T-cell (primary cell): ENCODE measurements around the gene TAPBP. TPM values are rescaled to one million over a fixed set of nuclear protein-coding genes. Genes with fewer than 3 reads are reported as not detected.
"Not testable (repeated sequence)": the region's sequence is repeated elsewhere in the genome, so short reads cannot be mapped to it uniquely, and the experiment has no call there.

Source experiments
- ATAC-seq, 4 experiments: fragments of 200-7000 bp in 3 of 4; fragments of 150-1000 bp in 1 of 4; cut with Tn5 transposase; replicated peaks in 1 of 4; 1 replicate in 3 of 4; 2 replicates in 1 of 4; pipeline ENCODE4 v1.10.0; 2021; ENCODE audit warnings: moderate library complexity in 3 of 4, mild to moderate bottlenecking in 2 of 4, moderate number of reproducible peaks in 1 of 4
- CTCF ChIA-PET, 2 donors: fragments of 300-600 bp; sonication (Branson Sonifier 250); formaldehyde crosslinking; loops; one replicate each; lab custom pipeline; 2022; ENCODE audit warnings: antibody characterized with exemption in 2 of 2; lab: Charles Lee
- POLR2A ChIA-PET, 2 donors: fragments of 300-600 bp; sonication (Branson Sonifier 250); formaldehyde crosslinking; loops; one replicate each; lab custom pipeline; 2022; ENCODE audit warnings: antibody characterized with exemption in 2 of 2; lab: Charles Lee
- DNase-seq, 35 experiments: peaks; one replicate each; pipeline versions ENCODE4 v3.0.0 to v3.0.0-alpha.2; 2013 to 2023
- H3K27ac ChIP-seq: one replicate; pipeline ENCODE4 v1.5.1; 2013; ENCODE audit warnings: low read length
- H3K27me3 ChIP-seq, 2 experiments: replicated peaks in 1 of 2; 1 replicate in 1 of 2; 2 replicates in 1 of 2; pipeline versions ENCODE4 v1.6.1 to v1.7.0; 2013; ENCODE audit warnings: low read length in 1 of 2, mixed read lengths in 1 of 2; ENCODE audit not compliant: control insufficient read depth in 2 of 2, insufficient read depth in 2 of 2; ENCODE audit errors: extremely low read depth in 1 of 2
- H3K36me3 ChIP-seq, 2 donors: 1 replicate in 1 of 2; 2 replicates in 1 of 2; pipeline versions ENCODE4 v1.6.1 to v1.7.0; 2013; ENCODE audit warnings: low read length in 1 of 2; ENCODE audit not compliant: control insufficient read depth in 2 of 2, insufficient read depth in 1 of 2; ENCODE audit errors: extremely low read depth in 1 of 2
- H3K4me1 ChIP-seq, 2 experiments: 1 replicate in 1 of 2; 2 replicates in 1 of 2; pipeline versions ENCODE4 v1.6.1 to v1.7.0; 2013; ENCODE audit warnings: low read length in 2 of 2, mixed read lengths in 1 of 2; ENCODE audit not compliant: insufficient read depth in 2 of 2, control insufficient read depth in 1 of 2; ENCODE audit errors: extremely low read depth in 1 of 2
- H3K4me3 ChIP-seq, 2 donors: 1 replicate in 1 of 2; 2 replicates in 1 of 2; pipeline versions ENCODE4 v1.5.1 to v1.7.0; 2013; ENCODE audit warnings: mild to moderate bottlenecking in 2 of 2, low read length in 1 of 2, moderate library complexity in 1 of 2; ENCODE audit not compliant: control insufficient read depth in 1 of 2; ENCODE audit errors: extremely low read depth in 1 of 2
- H3K9me3 ChIP-seq: 2 replicates; pipeline ENCODE4 v1.7.0; 2013
- H3K27ac Mint-ChIP-seq, 2 donors: one replicate each; pipeline ENCODE4 v1.8.0; 2020 to 2021; ENCODE audit warnings: mild to moderate bottlenecking in 2 of 2, mixed read lengths in 2 of 2
- H3K27me3 Mint-ChIP-seq, 2 donors: one replicate each; pipeline ENCODE4 v1.8.0; 2021 to 2022; ENCODE audit warnings: mixed read lengths in 2 of 2
- H3K36me3 Mint-ChIP-seq: one replicate; pipeline ENCODE4 v1.8.0; 2021; ENCODE audit warnings: mixed read lengths
- H3K4me1 Mint-ChIP-seq, 3 donors: one replicate each; pipeline ENCODE4 v1.8.0; 2020 to 2022; ENCODE audit warnings: mixed read lengths in 3 of 3, mild to moderate bottlenecking in 1 of 3
- H3K4me3 Mint-ChIP-seq, 3 donors: one replicate each; pipeline ENCODE4 v1.8.0; 2020 to 2022; ENCODE audit warnings: mild to moderate bottlenecking in 3 of 3, mixed read lengths in 3 of 3, moderate library complexity in 3 of 3
- H3K9me3 Mint-ChIP-seq, 3 donors: one replicate each; pipeline ENCODE4 v1.8.0; 2020 to 2022; ENCODE audit warnings: mixed read lengths in 3 of 3
- WGBS: methylation state at CpG from one replicate; pipeline ENCODE4 v1.1.5; 2013; ENCODE audit warnings: missing lambda C conversion rate; ENCODE audit not compliant: insufficient coverage; 5-methylcytosine and 5-hydroxymethylcytosine counted together
- total RNA-seq, 35 experiments: library from RNA in 6 of 35; stranded (reverse) in 6 of 35; fragments of 120-200 nt in 1 of 35; gene quantifications; one replicate each; pipeline versions ENCODE4 v1.2.1 to v1.2.4 and lab custom pipeline; 2013 to 2026

TAPBP gene
- total RNA-seq, 5 donors from 2014 or later (not counting 1 experiment from before 2014, with no cell fraction given) = 224 to 271 (median 254) TPM

DNA sequence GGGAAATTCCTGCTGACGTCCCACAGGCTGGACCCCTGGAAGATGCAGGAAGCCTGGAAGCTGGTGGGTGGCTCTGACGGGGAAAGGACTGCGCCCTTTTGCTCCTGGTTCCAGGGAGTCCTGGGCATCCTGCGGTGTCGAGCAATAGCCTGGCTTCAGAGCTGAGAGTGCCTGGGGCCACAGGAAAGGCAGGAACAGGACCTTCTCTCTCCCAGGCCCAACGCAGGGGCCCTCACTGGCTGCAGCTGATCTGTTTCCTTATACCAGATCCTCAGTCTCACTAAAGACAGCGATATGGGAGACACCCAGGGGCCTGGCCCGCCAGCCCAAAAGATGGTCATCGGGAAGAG is 35.5 kb downstream of the TAPBP start:
- peak overlapping the region; percentile 94 to 96 for H3K27ac Mint-ChIP-seq
- H3K27me3 Mint-ChIP-seq = no peaks in the 10 kb centered on the region
- DNase-seq (no peak), ATAC-seq (no peak)
- no peaks in the 10 kb centered on the region for H3K9me3 Mint-ChIP-seq
- H3K4me1 Mint-ChIP-seq = peaks cover 53 to 61% (median 55%) of the 10 kb centered on the region in 3 donors
- ChIA-PET POLR2A (interaction anchor here in 1 of 2 donors (0.7 to 3.0 kb wide), 2 partner anchors 11 to 28 kb away, joined by 3 to 10 read pairs; partner anchors contain the start of genes PFDN6 and WDR46), CTCF (interaction anchor here in 1 of 2 donors (0.6 to 1.9 kb wide), 2 partner anchors 10 to 39 kb away, joined by 5 to 6 read pairs; partner anchors contain the start of genes PFDN6, WDR46 and ZBTB22)
- H3K4me3 Mint-ChIP-seq = peak overlapping the region; percentile 90 to 94 (median 92)
- H3K27ac ChIP-seq = peak overlapping the region; percentile 72
- H3K4me3 ChIP-seq = peak overlapping the region in 1 of 2 donors; percentile 83
- H3K4me1 ChIP-seq = peaks cover 22 to 66% of the 10 kb centered on the region in 2 experiments
- 90% methylated on average over 7 of the region's 9 CpGs for WGBS
- no peaks in the 10 kb centered on the region for H3K27me3 ChIP-seq
- no peaks in the 10 kb centered on the region for H3K9me3 ChIP-seq
- H3K36me3 Mint-ChIP-seq = peaks cover 34% of the 10 kb centered on the region
- peaks cover 10 to 73% of the 10 kb centered on the region in 2 donors for H3K36me3 ChIP-seq

DNA sequence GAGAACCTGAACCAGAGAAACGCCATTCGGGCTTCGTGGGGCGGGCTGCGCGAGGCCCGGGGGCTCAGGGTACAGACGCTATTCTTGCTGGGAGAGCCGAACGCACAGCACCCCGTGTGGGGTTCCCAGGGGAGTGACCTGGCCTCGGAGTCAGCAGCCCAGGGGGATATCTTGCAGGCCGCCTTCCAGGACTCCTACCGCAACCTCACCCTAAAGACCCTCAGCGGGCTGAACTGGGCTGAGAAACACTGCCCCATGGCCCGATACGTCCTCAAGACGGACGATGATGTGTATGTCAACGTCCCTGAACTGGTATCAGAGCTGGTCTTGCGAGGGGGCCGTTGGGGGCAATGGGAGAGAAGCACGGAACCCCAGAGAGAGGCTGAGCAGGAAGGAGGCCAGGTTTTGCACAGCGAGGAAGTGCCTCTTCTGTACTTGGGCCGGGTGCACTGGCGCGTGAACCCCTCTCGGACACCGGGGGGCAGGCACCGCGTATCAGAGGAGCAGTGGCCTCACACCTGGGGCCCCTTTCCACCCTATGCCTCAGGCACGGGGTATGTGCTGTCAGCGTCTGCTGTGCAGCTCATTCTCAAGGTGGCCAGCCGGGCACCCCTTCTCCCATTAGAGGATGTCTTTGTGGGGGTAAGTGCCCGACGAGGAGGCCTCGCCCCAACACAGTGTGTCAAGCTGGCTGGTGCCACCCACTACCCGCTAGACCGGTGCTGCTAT is 36.1 kb downstream of the TAPBP start:
- Histone ChIP-seq H3K27ac (peak overlapping the region; percentile 72), H3K36me3 (peaks cover 10 to 72% of the 10 kb centered on the region in 2 donors), H3K27me3 (no peaks in the 10 kb centered on the region), H3K4me1 (peaks cover 28 to 72% of the 10 kb centered on the region in 2 experiments), H3K4me3 (peak overlapping the region; percentile 60 to 83), H3K9me3 (no peaks in the 10 kb centered on the region)
- Mint-ChIP-seq H3K36me3 (peaks cover 37% of the 10 kb centered on the region), H3K9me3 (no peaks in the 10 kb centered on the region), H3K4me1 (peaks cover 59 to 67% (median 61%) of the 10 kb centered on the region in 3 donors), H3K27me3 (no peaks in the 10 kb centered on the region), H3K27ac (peak overlapping the region; percentile 94 to 96), H3K4me3 (peak overlapping the region; percentile 90 to 94 (median 92))
- DNase-seq (peak in 16 of 35 experiments; percentile 7 to 51 (median 26)), ATAC-seq (peak in 3 of 4 experiments; percentile 3 to 25 (median 7))
- ChIA-PET CTCF (interaction anchor here (0.6 to 1.9 kb wide), 10 partner anchors 11 to 307 kb away, joined by 3 to 6 read pairs (median 4); partner anchors contain the start of genes PFDN6 (in 1 of the 2), RGL2 (in 1 of the 2) and WDR46 (in 1 of the 2)), POLR2A (interaction anchor here (0.5 to 3.0 kb wide), 9 partner anchors 11 to 1082 kb away, joined by 3 to 10 read pairs (median 3); partner anchors contain the start of genes PFDN6 (in 2 of the 2), WDR46 (in 2 of the 2), CUTA (in 1 of the 2) and ZBTB22 (in 1 of the 2))
- WGBS = 23% methylated on average over 31 of the region's 39 CpGs

DNA sequence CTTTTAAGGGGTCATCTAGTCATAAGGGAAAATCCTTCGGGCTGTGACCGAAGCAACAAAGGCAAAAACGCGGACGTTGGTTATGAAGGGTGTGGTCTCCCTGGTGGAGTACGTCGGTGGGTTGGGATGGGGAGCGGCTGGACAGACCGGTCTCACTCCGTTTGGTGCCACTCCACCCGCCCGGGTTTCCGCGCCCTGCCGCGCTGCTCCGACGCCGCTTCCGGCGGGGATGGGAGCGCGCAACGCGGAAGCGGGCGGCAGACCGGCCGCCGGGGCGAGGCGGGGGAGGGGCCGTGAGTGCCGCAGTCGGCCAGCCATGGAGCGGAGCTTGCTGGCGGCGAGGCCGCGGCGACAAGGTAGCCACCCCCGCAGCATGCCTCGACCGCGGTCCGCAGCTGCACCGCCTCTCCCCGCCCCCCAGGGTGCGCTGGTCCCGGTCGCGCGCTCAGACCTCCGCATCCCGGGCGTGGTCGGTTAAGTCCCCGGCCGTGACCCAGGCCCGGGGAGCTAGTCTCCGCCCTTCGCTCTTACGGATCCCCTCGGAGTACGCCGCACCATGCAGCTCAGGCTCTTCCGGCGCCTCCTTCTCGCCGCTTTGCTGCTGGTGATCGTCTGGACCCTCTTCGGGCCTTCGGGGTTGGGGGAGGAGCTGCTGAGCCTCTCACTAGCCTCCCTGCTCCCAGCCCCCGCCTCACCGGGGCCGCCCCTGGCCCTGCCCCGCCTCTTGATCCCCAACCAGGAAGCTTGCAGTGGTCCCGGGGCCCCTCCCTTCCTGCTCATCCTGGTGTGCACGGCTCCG is 36.8 kb downstream of the TAPBP start, which contains the start of gene B3GALT4:
B3GALT4 (plus strand) TSS at position 260 of the 799 bp plus-strand sequence; CDS start at position 557, 297 bp downstream.
- no peaks in the 10 kb centered on the region for H3K27me3 Mint-ChIP-seq
- CTCF ChIA-PET = interaction anchor here (0.6 to 1.9 kb wide), 10 partner anchors 12 to 307 kb away, joined by 3 to 6 read pairs (median 4); partner anchors contain the start of genes PFDN6 (in 1 of the 2), RGL2 (in 1 of the 2) and WDR46 (in 1 of the 2)
- H3K36me3 ChIP-seq = peaks cover 10 to 68% of the 10 kb centered on the region in 2 donors
- peak within 1 kb of the TSS; percentile 90 to 94 (median 92) for H3K4me3 Mint-ChIP-seq
- no peaks in the 10 kb centered on the region for H3K9me3 ChIP-seq
- H3K27ac Mint-ChIP-seq = peak within 1 kb of the TSS; percentile 94 to 96
- peak; percentile 71 to 76 (median 73) for ATAC-seq
- H3K9me3 Mint-ChIP-seq = no peaks in the 10 kb centered on the region
- no peaks in the 10 kb centered on the region for H3K27me3 ChIP-seq
- peak within 1 kb of the TSS; percentile 60 to 83 for H3K4me3 ChIP-seq
- peak in 34 of 35 experiments; percentile 36 to 84 (median 52) for DNase-seq
- peaks cover 64 to 73% (median 68%) of the 10 kb centered on the region in 3 donors for H3K4me1 Mint-ChIP-seq
- H3K4me1 ChIP-seq = peaks cover 35 to 79% of the 10 kb centered on the region in 2 experiments
- POLR2A ChIA-PET = interaction anchor here (0.6 to 3.0 kb wide), 8 partner anchors 12 to 1081 kb away, joined by 3 to 10 read pairs (median 3); partner anchors contain the start of genes PFDN6 (in 2 of the 2), WDR46 (in 2 of the 2), CUTA (in 1 of the 2) and ZBTB22 (in 1 of the 2)
- peak within 1 kb of the TSS; percentile 82 for H3K27ac ChIP-seq
- peaks cover 43% of the 10 kb centered on the region for H3K36me3 Mint-ChIP-seq
- WGBS = under 1% methylated on average over 74 of the region's 80 CpGs

DNA sequence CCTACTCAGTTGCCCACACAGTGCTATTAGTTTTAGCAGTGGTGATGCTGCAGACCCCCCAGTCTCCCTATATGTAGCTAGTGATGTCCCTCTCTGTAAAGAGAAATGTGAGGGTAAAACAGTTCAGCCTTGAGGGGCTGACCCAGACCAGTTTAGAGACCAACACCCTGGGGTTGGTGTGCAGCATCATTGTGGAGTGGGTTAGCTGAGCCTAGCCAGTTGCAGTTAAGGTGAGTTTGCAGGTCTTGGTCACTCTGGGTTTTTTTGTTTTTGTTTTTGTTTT is 37.4 kb downstream of the TAPBP start:
- H3K27ac ChIP-seq = peak overlapping the region; percentile 82
- no peaks in the 10 kb centered on the region for H3K27me3 ChIP-seq
- H3K36me3 ChIP-seq = peaks cover 7 to 64% of the 10 kb centered on the region in 2 donors
- no peaks in the 10 kb centered on the region for H3K9me3 ChIP-seq
- ATAC-seq (no peak), DNase-seq (no peak)
- ChIA-PET POLR2A (interaction anchor here (0.5 to 3.0 kb wide), 4 partner anchors 12 to 66 kb away, joined by 5 to 10 read pairs (median 7); partner anchors contain the start of genes PFDN6 (in 2 of the 2) and WDR46 (in 2 of the 2)), CTCF (interaction anchor here in 1 of 2 donors (0.9 to 1.4 kb wide), 3 partner anchors 28 to 161 kb away, joined by 3 to 4 read pairs (median 3); no protein-coding TSS in a partner anchor)
- peak overlapping the region; percentile 75 to 94 (median 92) for H3K4me3 Mint-ChIP-seq
- peaks cover 35 to 80% of the 10 kb centered on the region in 2 experiments for H3K4me1 ChIP-seq
- peak overlapping the region; percentile 60 to 83 for H3K4me3 ChIP-seq
- peaks cover 43% of the 10 kb centered on the region for H3K36me3 Mint-ChIP-seq
- peak overlapping the region; percentile 92 to 94 for H3K27ac Mint-ChIP-seq
- no peaks in the 10 kb centered on the region for H3K27me3 Mint-ChIP-seq
- H3K9me3 Mint-ChIP-seq = no peaks in the 10 kb centered on the region
- peaks cover 64 to 79% (median 68%) of the 10 kb centered on the region in 3 donors for H3K4me1 Mint-ChIP-seq

DNA sequence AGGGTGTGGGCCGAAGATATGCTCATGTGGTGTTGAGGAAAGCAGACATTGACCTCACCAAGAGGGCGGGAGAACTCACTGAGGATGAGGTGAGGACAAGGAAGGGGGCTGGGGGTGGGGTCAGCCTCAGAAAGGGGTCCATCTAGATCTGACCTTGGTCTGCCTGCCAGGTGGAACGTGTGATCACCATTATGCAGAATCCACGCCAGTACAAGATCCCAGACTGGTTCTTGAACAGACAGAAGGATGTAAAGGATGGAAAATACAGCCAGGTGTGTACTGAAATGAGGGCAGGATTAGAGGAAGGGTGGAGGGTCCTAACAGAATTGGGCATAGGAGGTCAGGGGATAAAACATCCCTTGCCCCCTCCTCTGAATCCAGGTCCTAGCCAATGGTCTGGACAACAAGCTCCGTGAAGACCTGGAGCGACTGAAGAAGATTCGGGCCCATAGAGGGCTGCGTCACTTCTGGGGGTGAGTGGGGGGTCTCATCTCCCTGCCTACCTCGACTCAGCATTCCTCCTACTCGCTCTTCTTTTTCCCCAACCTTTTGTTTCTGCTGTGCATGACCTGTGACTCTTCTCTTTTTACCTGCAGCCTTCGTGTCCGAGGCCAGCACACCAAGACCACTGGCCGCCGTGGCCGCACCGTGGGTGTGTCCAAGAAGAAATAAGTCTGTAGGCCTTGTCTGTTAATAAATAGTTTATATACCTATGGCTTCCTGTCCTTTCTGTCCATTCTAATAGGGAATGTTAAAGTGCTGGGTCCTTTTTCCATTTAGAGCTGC is 37.9 kb downstream of the TAPBP start:
- WGBS = 47% methylated on average over 2 of the region's 16 CpGs
- H3K9me3 Mint-ChIP-seq, DNase-seq, ATAC-seq, H3K27me3 ChIP-seq, H3K27me3 Mint-ChIP-seq, H3K9me3 ChIP-seq: not testable (repeated sequence)
- H3K36me3 Mint-ChIP-seq = peaks cover 38% of the 10 kb centered on the region
- peak overlapping the region; percentile 75 to 94 (median 92) for H3K4me3 Mint-ChIP-seq
- ChIA-PET CTCF (interaction anchor here in 1 of 2 donors (0.7 to 1.4 kb wide), 3 partner anchors 28 to 160 kb away, joined by 3 read pairs; no protein-coding TSS in a partner anchor), POLR2A (interaction anchor here (0.5 to 3.0 kb wide), 3 partner anchors 13 to 67 kb away, joined by 5 to 10 read pairs (median 8); partner anchors contain the start of genes PFDN6 (in 2 of the 2) and WDR46 (in 2 of the 2))
- Histone ChIP-seq H3K36me3 (peaks cover 2 to 59% of the 10 kb centered on the region in 2 donors), H3K27ac (peak overlapping the region; percentile 82), H3K4me3 (peak overlapping the region; percentile 60 to 83), H3K4me1 (peaks cover 36 to 85% of the 10 kb centered on the region in 2 experiments)
- H3K27ac Mint-ChIP-seq = peak overlapping the region; percentile 92 to 94
- peaks cover 67 to 79% (median 68%) of the 10 kb centered on the region in 3 donors for H3K4me1 Mint-ChIP-seq
